SKM-1 treated with dmso at 0.1 percent for 144 hours (cell line): ENCODE data around the gene ZXDC.

Source experiments
- DNase-seq: peaks from one replicate; lab custom pipeline; 2025; ENCODE audit not compliant: unreplicated experiment; lab: John Stamatoyannopoulos, UW

The ZXDC gene

DNA sequence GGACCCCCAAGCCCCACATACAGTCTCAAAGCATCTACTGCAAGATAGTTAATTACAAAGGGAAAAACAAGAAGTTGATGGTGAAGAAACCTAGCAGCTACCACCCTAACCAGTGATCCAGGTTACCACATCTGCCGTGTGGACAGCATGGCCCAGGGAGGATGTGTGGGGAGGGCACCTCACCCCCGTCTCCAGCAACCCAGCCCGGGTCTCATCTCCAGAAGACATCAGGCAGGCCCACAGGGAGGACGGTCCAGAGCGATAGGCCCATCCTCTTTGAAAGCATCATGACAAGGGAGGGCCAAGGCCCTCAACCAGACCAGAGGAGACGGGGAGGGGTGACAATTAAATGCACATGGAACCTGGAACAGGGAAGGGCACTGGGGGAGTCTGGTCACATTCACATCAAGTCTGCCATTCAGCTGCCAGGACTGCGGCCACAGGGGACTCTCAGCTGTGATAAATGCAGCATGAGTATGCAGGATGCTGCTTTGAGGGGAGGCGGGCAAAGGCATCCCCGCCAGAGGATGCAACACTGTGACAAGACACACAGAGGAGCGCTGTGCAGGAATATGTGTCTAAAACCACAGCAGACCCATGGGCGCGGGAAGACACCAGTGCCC is 18.8 kb downstream of the ZXDC start:
- no peak for DNase-seq

DNA sequence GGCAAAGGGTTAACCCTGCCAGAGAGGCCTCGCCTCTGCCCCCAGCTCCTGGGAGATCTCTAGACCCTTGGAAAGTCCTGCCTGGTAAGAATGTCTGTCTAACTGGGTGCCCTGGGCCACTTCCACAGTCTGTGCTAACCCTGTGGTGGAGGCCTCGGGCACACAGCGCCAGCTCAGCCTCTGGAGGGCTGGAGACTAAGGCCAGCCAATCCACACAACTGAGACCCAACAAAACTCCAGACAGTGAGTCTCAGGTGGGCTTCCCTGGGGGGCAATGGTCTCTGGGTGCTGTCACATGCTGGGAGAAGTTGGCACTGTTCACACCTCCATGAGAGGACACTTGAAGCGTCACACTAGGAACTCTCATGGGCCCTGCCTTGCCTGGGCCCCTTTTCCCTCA is 19.5 kb downstream of the ZXDC start:
- DNase-seq = no peak

DNA sequence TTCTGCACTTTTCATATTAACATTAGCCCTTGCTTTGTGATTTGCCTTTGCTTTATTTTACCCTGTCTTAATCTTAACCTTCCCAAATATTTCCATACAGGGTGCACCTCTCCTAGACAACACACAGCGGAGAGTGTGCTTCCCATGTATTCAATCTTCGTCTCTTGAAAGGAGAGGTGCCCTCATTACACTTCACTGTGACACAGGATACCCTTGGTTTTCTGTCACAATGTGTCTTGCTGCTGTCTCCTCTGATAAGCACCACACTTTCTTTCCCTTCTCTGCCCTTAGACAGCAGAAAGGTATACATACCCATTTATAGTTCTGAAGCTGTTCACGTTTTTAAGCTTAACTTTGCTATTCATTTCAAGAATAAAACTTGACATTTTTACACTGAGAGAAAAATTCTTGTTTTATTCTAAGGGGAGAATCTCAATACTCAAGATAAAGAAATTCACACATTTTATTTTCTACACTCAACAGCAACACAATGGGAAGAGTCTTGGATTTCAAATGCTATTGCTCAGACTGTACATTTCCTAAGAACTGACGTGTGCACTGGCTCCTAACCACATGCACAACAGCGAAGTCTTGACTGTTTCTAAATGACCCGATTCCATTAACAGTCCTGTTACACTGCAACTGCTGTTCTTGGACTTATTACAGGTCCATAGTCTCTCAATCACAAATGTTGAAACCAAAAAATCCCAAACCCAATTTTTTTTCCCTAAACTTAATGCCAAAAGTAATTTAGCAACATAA is 21.1 kb downstream of the ZXDC start:
- DNase-seq = no peak

DNA sequence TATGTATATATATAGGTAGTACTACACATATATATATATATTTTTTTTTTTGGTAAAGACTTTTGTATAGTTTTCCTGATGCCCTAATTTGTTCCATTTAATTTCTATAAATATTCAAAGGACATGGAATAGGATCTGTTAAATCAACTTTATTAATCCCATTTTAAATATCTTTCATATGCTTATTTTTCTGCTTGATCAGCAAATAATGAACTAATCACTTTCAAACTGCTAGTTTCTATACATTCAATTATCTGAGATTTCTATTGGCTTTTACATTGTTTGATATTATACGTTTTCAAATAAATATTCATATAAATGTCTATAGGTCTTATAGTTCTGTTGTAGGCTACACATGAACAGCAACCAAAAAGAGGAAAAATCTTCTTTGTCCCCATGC is 21.7 kb downstream of the ZXDC start:
- DNase-seq = no peak

DNA sequence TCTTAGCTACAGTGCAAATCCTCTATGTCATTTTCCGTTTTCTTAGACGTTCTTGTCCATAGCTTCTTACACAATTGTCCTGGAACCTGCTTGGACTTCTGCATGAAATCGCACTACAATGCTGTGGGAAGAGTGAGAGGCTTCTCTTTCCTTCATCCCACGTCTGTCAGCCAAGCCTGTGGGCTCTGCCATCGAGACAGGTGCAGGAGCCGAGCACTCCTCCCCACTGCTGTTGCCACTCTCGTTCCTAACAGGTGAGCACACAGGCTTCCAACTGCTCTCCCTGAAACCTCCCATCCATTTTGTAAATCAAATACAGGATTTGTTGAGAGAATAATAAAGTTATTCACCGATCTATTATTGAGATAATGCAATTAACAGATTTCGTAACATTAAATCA is 23.5 kb downstream of the ZXDC start:
- no peak for DNase-seq

DNA sequence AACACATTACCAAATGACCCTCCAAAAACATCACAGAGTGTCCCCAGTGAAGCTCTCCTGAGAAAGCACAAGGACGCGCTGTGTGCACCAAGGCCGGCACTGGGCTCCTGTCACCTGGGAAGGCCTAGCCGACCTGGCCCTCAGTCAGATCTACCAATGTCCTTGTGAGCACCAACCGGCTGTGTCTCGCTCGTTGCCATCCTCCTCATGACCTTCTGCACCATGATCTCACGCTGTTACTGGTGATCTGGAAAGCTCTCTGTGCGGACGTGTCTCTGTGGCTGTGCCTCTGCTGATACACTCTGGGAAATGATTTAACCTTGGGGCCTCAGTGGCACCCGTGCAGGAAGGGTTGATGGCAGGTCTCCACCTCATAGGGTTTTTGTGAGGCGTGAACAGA is 24.2 kb downstream of the ZXDC start:
- DNase-seq = no peak

DNA sequence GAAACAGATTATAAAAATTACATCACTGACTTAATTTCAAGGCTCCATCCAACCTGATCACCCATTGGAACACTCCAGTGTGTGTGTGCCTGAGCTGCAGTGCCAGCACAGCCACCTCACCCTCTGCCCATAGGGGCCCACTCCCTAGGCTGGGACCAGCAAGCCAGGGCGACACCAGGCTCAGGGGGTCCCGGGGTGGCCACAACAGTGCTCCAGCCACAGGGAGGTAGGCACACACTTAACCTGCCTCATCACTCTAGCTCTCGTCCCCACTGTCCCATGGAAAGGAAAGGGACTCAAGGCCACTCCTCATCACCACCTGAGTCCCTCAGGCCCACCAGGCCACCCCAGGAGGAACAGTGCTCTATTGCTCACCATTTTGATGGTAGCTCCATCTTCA is 24.9 kb downstream of the ZXDC start:
- no peak for DNase-seq

DNA sequence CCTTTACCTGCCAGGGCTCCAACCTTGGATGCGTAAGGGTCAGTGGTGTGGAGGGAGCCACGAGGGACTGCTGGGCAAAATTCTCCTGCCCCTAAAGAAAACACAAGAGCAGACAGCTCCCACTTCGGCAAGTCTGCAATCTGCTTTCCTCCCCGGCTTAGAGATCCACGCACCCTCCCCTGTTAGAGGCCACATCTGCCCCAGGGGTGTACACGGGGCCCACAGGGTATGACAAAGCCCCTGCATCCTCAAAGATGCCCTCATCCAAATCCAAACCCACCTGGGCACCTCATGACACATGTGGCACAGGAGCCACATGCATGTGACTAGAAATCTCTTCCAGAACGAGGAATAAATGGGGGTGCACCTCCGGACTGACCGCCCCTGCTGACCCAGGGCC is 25.5 kb downstream of the ZXDC start:
- no peak for DNase-seq

DNA sequence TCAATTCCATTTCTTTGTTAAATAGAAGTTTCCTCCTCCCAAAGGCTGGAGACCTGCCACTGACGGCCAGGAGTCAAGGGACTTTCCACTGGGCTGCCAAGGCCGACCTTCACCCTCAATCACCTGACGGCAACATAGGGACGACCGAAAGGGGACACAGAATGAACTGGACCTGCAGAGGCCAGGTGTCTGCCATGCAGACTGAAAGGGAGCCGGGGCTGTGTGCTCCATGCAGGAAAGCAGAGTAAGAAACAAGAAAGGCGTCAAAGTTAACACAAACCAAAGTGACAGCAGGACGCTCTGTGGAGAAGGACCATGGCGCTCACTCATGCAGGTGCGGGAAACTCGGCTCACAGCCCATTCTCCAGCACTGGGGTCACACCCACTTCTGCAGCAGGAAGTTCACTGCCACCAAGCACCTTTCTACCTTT is 26.1 kb downstream of the ZXDC start:
- no peak for DNase-seq

DNA sequence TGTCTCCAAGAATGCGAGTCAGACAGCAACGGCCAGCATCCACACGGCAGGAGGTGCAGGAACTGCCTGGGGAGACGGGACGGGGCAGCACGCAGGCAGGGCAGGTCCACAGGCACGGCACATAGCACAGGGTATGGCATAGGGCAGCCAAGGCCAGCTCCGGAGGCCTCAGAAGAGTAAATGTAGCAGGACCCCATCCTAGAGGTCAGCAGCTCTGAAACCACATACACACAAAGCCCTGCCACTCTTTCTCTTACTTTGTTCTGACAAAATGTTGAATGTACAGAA is 26.9 kb downstream of the ZXDC start:
- DNase-seq = no peak

DNA sequence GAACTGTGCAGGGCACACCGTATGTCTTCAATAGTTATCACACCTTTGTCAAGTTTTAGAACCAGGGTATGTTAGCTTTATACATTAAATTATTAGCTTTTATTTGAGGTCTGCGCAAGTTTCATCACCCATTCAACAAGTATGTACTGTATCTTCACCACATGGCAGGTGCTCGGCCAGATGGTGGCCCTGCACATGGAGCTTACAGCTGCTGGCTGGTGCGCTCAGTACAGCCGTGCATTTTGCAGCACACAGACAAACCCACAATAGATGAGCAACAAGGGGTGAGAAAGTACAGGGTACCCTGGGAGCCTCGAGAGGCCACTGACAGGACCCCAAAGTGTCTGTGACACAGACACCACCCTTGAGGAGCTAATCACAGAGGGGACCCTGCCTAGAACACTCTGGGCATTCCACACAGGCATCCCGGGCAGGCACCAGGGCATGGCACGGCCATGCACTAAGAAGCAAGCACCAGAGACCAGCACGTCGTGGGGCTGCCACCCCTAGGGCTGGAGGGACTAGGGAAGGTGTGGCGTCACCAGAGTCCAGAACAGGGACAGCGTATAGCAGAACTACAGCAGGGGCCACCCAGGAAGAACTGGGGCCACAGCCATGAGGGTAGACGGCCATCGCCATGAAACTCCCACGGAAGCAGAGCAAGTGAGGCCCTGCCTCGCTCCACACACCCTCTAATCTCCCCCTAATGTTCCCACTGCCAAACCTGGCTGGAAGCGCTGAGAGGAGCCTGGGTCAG is 27.4 kb downstream of the ZXDC start:
- DNase-seq = no peak

DNA sequence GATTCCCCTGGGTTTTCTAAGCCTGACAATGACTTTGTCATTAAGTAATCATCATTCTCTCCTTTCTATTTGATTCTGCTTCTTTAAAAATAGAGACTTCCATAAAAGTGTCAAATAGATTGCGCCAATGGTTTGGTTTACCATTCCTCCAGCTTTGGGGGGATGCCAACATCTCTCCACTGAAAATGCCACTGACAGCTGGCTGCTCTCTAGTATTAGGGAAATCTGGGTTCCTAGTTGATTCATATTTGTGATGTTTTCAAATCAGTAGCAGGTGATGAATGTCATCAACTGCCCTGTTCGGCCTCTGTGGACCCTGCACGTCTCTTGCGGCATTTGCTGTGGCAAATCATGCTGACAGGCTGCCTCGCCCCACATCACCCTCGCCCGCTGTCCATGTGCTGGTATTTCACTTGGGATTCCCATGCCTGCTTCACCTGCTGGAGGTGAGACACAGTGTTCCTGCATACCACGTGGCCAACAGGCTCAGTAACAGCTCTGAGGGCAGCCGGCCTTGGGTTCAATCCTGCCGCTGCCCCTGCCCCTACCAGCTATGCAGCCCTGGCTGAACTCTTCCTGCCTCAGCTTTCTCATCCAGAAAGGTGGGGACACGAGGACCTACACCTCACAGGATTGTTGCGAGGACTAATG is 28.1 kb downstream of the ZXDC start:
- DNase-seq = no peak

DNA sequence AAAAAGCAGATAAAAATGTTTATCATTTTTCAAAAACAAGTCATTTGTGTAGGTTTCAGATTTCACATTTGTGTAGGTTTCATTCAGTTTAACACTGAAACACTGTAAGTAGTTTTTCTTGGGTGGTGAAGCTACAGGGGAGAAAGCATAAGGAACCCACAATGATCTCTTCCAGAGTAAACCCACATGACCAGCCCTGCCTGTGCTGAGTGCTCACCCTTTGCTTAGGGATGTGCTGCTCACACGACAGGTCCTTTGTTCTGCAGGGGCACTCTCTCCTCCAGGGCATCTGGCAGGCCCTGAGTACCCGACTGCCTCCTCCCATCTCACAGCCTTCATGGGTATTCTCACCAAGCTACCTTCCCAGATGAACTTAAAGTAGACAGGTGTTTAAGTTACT is 28.9 kb downstream of the ZXDC start:
- DNase-seq = no peak

DNA sequence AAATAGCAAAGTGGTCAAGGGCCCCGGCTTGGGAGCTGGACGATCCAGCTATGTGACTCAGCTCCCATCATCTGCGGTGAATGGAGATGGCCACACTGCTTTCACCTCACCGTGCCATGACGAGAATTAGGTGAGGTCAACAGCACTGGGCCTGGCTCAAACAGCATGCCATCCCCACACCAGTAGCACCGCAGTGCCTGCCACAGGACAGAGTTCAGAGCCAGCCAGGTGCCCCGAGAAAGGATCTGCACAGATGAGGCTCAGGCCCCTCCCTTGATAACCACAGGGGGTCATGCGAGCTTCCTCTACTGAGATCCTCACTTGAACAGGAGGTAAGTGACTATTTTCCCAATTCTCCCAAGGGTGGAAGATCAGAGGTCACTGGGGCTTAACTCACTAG is 29.4 kb downstream of the ZXDC start:
- no peak for DNase-seq

DNA sequence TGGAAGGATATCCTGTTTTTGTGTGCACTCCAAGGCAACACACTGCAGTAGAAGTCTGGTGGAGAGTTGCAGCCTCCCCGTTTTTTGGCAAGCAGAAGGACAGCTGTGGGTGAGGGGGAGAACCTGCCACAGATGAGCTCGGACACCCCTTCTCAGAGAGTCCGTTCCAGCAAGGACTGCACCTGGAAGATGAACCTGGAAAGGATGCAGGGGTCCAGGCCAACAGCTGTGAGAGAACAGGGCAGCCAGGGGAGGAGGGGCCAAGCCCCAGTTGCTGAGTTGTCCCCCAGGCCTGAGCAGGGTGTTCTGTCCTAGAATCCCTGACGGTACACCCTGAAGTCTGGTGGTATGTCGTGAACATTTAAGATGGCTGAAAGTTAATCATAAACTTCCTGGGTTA is 30.2 kb downstream of the ZXDC start:
- no peak for DNase-seq

DNA sequence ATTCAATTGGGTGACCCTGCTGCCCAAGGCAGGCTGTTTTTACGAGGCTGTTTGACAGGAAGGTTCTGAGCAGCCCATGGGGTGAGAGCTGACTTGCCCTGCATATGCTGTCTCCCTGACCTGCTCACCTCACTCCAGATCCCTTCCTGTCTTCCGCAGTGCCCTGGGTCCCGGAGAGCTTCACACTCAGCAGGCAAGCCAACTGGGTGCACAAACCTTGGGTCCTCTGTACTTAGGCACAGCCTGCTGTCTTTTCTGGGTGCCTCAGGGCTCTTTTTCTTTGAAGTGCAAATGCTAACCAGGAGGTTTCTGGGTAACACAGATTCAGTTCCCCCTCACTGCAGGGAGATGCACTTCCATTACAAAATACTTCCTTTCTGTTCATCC is 32.8 kb downstream of the ZXDC start:
- no peak for DNase-seq

DNA sequence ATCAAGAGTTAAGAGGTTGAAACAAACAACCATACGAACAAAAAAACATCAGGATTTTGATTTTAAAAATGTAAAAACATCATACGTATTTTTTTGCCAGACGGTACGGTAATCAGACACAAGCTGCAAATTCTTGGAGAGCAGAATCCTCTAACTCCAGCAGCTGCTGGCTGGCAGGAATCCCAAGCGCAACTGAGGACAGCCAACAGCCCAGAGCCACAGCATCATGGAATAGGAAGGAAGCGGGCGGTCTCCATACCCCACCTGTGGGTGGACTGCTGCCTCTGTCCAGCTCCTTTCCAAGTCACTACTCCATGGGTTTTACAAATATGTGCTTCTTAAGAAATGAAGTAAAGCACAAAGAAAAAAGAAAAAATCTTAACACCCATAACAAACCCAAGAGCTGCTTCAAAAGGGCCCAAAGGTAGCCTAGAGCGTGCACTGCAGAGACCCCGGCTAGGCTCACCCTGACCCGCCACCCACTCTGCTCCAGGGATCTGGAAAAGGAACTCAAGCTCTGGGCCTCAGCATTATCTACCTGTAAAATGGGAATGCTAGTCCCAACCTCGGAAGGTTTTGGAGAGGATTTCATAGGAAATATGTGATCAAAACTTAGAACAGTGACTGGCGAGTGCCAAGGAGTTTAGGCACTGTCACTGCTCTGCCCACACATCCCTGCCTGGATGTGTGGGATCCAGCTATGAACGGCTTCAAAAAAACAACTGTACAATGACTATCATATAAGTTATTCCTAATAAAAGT is 33.4 kb downstream of the ZXDC start:
- DNase-seq = no peak

DNA sequence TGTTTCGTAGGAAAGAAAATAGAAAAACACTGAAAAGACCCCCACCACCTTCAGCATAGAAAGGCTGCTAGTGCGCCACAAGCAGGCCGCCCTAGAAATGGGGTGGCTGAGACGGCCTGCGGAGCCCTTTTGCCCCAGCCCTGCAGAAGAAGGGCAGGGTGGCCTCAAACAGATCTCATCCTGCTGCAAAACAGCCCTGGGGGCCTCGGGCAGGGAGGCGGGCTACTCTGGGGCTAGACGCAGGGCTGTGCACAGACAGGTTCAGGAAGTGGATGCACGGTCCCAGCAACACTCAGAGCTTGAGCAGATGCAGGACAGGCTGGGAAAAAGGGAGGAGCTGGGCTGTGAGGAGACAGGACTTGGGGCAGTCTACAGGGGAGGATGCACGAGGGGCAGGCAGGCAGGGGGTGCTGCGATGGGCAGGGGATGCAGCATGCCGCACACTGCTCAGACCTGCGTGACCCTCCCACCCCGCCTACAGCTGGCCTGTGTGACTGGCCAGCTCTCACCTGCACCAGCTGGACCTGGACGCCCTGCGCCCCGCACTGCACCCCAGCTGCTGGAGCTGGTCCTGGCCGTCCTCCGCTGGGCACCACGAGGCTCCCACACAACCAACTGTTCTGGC is 34.3 kb downstream of the ZXDC start:
- no peak for DNase-seq

DNA sequence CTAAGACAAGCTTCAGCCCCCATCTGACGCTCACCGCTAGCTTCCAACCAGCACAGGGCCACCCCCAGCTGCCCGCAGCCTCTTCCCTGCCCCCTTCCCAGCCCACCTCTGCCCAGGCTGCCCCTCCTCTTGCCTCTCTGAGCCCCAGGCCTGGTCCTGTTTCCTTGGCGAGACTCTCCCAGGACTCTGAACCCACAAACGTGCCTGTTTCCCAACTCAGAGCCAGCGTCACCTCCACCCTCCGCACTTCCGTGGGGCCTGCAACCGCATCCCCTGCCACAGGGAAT is 35.0 kb downstream of the ZXDC start:
- DNase-seq = no peak

DNA sequence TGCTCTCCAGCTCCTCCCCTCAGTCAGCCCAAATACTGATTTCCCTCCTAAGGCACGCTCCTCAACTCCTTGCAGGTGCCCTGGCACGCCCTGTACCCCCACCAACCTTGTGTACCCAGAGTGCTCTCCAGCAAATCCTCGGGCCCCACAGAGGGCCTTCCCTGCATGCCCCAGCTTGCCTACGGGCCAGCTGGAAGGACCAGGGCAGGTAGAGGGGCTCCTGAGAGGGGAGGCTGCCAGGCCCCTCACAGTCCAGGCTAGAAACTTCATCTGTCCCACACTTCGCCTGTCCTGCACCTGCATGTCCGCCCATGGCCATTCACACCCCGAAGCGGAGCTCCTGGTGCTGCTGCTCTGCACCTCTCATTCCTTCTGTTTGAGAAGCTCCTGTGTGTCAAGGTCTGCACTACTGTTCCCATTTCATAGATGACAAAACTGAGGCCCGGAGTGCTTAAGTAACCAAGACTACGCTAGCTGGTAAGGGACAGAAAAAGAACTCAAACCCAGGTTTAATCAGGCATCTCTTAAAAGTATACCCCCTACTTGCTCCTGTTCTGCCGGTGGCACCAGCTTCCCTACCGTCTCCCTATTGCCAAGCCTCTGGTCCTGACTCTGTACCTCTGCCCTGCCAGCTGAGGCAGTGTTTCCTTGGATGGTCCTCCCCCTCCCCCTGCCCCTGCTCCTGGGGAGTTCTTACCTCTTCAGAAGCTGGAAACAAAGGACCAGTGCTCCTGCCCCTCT is 35.6 kb downstream of the ZXDC start:
- DNase-seq = no peak
